NCI-H526 treated with DMSO at 0.1 percent for 48 hours (cell line): ENCODE results near the gene ZNF506.
A peak's percentile ranks its signal among the peaks of the same experiment; 100 is the strongest.
"Not testable (repeated sequence)": the region's sequence is repeated elsewhere in the genome, so short reads cannot be mapped to it uniquely, and the experiment has no call there.

ENCODE experiments used
- DNase-seq: peaks from one replicate; lab custom pipeline; 2025; lab: John Stamatoyannopoulos, UW

ZNF506 gene

DNA sequence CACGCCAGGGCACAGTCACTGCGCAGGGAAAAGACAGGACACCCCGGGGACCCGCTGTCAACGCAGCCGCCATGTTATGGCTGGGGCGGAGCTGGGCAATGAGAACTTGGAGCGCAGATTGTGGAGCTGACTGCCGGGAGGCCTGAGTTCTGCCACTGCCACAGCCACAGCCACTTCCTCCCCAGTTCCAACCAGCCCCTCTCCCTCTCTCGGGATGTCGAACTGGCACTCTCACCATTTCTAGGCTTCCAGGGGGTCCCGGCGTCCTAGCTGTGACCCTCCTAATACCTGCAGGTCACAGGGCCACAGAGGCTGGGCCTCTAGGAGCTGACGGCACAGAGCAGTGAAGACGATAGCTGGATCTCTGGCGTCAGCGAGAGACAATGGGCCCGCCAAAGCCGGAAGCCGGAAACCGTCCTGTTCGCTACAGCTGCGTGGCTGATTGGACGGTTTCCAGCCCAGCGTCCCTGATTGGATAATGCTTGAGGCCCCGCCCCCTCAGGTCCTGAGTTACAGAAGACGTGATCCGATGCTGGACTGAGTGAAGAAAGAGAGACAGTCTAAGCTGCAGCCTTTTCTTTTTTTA, at the start of gene ZNF506:
TSS of gene ZNF506 (minus strand) at position 385 of the 586 bp plus-strand sequence. CDS start at position 238, 147 bp downstream.
- DNase-seq: peak; percentile 57

DNA sequence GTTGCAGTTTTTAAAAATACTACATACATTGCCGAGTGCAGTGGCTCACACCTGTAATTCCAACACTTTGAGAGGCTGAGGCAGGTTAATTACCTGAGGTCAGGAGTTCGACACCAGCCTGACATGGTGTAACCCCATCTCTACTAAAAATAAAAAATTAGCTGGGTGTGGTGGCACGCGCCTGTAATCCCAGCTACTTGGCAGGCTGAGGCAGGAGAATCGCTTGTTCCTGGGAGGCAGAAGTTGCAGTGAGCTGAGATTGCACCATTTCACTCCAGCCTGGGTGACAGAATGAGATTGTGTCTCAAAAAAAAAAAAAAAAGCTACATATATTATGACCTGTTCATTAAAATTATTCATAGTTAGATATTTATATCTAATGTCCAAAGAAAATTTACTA, 48.5 kb upstream of the ZNF506 start:
- not testable (repeated sequence) for DNase-seq

DNA sequence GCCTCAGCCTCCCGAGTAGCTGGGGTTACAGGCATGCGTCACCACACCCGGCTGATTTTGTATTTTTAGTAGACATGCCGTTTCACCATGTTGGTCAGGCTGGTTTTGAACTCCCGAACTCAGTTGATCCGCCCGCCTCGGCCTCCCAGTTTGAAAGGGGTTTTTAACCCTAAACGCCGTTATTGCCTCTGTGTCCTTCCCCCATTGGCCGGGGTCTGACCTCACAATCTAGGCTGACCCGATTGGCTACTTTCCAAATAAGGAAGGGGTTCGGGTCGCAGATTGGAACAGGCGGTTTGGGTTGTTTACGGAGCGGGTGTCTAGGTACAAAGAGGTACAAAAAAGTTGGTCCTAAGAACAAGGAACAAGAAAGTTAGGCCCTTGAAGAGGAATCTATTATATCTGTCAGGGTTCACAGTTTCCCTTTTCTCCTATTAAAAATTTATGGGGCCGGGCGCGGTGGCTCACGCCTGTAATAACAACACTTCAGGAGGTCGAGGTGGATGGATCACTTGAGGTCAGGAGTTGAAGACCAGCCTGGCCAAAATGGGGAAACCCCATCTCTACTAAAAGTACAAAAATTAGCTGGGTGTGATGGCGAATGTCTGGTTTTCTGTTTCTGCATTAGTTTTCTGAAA, 45.2 kb upstream of the ZNF506 start:
- no peak for DNase-seq

DNA sequence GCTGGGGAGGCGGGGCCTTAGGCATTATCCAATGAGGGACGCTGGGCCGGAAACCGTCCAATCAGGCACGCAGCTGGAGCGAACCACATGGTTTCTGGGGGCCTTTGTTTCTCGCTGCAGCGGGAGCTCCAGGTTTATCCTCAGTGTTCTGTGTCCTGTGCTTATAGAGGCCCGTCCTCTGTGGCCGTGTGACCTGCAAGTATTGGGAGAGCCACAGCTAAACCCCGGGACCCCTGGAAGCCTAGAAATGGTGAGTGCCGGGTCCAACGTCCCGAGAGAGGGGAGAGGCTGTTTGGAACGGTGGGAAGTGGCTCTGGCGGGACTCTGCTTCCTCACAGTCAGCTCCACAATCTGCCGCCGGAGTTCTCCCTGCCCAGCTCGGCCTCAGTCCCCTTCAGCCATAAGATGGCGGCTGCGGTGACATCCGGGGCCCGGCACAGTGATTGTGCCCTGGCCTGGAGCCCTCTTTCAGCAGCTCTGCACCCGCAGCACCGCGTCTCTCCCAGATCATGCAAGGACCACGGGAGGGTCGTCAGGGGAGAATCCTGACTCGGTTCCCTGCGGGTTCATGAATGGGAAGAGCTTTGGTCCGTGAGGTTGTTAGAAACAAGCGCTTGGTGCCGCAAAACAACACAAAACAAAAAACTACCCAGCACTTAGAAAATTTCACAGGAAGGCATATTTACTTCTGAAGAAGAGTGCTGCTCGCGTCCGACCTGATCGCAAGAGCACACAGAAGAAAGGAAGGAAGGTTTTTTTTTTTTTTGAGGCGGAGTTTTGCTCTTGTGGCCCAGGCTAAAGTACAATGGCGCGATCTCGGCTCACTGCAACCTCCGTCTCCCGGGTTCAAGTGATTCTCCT, 44.4 kb upstream of the ZNF506 start, which contains the start of gene ZNF253:
TSS of gene ZNF253 (plus strand) at position 133 of the 861 bp plus-strand sequence. CDS start at position 248, 115 bp downstream.
- DNase-seq: peak; percentile 80

DNA sequence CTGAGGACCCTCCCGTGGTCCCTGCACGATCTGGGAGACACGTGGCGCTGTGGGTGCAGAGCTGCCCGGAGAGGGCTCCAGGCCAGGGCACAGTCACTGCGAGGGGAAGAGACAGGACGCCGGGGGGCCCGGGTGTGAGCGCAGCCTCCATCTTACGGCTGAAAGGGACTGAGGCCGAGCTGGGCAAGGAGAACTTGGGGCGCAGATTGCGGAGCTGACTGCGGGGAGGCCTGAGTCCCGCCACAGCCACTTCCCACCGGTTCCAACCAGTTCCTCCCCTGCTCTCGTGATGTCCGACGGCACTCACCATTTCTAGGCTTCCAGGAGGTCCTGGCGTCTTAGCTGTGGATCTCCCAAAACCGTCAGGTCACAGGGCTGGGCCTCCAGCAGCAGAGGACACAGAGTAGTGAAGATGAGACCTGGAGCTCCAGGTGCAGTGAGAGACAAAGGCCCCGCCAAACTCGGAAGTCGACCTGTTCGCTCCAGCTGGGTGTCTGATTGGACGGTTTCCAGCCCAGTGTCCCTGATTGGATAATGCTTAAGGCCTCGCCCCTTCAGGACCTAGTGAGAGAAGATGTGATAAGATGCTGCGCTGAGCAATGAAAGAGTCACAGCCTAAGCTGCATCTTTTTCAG, 39.3 kb upstream of the ZNF506 start:
- no peak for DNase-seq

DNA sequence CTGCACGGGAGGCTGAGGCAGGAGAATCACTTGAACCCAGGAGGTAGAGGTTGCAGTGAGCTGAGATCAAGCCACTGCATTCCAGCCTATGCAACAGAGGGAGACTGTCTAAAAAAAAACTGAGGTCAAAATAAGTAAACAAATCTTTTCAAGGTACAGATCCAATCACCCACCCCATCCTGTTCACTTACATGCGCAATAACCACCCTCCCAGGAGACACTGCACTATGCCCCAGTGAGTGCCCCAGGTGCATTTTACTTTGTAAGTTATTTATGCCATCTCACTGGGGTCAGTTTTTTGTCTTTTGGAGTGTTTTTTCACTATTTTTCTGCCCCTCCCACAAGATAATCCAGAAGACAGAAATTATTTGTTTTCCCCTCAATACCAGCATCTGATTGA, 37.2 kb upstream of the ZNF506 start:
- no peak for DNase-seq

DNA sequence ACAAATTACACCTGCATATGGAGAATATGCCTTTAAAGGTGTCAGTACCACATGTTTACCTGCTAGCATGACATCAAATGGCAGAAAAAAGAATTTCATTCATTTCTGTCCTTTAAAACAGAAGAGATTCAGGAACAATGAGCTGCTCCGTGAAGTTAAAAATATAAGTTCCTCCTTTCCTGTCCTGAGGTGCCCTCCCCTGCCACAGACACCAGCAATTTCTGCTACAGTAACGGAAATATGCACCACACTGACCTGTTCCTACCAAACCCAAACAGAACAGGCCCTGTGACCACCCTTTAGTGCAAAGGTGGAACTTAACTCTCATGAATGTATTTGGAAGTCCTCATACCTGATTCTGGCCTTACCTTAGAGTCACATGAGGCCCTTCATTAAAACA, 30.2 kb upstream of the ZNF506 start:
- not testable (repeated sequence) for DNase-seq

DNA sequence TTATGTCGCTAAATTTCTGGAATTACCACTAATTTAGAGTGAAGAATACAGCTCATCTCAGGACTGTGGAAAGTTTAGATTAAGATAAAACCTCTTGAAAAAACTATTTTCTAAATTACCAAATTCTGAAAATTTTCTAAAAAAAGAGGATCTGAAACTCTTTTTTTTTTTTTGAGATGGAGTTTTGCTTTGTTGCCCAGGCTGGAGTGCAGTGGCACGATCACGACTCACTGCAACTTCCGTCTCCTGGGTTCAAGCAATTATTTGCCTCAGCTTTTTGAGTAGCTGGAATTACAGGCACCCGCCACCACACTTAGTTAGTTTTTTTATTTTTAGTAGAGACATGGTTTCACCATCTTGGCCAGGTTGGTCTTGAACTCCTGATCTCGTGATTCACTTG, 27.5 kb upstream of the ZNF506 start:
- no peak for DNase-seq

DNA sequence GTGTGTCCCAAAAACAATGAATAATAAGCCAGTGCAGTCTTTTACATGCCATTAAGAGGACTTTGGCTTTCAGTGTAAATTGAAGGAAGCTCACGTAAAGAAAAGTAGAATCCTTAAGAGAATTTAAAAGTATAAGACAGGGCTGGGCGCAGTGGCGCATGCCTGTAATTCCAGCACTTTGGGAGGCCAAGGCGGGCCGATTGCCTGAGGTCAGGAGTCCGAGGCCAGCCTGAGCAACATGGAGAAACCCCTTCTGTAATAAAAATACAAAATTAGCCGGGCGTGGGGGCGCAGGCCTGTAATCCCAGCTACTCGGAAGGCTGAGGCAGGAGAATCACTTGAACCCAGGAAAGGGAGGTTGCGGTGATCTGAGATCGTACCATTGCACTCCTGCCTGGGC, 26.2 kb upstream of the ZNF506 start:
- no peak for DNase-seq

DNA sequence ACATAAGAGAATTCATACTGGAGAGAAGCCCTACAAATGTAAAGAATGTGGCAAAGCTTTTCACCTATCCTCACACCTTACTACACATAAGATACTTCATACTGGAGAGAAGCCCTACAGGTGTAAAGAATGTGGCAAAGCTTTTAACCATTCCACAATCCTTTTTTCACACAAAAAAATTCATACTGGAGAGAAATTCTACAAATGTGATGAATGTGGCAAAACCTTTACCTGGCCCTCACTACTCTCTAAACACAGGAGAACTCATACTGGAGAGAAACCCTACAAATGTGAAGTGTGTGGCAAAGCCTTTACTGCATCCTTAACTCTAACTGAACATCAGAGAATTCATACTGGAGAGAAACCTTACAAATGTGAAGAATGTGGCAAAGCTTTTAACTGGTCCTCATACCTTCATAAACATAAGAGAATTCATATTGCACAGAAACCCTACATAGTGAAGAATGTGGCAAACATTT, 14.0 kb upstream of the ZNF506 start:
- DNase-seq: no peak

DNA sequence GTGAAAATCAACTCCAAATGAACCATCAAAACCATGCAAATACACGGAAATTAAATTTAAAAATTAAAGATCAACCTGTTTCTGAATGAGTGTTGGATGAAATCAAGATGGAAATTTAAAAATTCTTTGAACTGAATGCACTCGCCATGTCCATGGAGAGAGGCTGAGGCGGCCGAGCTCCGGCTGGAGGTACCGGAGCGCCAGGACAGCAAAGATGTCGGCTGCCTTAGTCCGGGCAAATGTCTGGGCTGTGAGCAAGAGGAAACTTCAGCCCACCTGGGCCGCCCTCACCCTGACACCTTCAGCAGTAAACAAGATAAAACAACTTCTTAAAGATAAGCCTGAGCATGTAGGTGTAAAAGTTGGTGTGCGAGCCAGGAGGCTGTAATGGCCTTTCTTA, 5.3 kb upstream of the ZNF506 start:
- no peak for DNase-seq

DNA sequence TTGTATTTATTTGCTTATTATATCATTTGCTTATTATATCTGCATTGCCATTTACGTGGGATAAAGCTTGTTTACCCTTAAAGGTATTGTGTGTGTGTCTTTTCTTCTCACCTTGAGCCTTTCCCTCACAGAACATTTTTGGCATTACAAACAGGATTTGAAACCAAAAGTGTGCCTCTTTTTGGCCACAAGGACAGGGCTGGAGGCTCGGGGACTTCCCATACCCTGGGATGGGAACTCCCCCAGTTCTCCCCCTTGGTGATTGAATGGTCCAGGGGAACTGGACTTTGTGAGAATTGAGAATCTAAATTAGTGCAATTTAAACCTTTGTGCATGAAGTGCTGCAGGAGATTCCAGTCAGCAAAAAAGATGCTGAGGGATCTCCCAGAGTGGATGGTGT, 2.4 kb upstream of the ZNF506 start:
- no peak for DNase-seq

DNA sequence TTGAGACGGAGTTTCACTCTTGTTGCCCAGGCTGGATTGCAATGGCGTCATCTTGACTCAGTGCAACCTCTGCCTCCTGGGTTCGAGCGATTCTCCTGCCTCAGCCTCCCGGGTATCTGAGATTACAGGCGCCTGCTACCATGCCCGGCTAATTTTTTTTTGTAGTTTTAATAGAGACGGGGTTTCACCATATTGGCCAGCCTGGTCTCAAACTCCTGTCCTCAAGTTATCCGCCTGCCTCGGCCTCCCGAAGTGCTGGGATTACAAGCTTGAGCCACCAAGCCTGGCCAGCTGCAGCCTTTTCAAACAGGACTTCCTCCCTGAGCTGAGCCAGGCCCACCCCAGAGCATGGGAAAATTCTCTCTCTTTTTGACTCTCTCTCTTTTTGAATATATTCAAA, 426 bp upstream of the ZNF506 start:
- not testable (repeated sequence) for DNase-seq

DNA sequence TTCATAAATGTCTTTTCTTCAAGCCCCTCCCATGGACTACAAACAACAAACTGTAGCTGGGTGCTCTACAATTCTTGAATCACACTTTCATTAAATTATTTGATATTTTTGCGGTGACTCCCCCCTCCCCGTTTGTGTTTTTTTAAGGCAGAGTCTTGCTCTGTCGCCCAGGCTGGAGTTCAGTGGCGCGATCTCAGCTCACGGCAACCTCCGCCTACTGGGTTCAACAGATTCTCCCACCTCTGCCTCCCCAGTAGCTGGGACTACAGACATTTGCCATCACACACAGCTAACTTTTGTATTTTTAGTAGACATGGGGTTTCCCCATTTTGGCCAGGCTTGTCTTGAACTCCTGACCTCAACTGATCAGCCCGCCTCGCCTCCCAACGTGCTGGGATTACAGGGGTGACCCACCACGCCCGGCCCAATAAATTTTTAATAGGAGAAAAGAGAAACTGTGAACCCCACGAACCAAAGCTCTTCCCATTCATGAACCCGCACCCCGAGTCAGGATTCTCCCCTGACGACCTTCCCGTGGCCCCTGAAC, 703 bp downstream of the ZNF506 start:
- DNase-seq: no peak

DNA sequence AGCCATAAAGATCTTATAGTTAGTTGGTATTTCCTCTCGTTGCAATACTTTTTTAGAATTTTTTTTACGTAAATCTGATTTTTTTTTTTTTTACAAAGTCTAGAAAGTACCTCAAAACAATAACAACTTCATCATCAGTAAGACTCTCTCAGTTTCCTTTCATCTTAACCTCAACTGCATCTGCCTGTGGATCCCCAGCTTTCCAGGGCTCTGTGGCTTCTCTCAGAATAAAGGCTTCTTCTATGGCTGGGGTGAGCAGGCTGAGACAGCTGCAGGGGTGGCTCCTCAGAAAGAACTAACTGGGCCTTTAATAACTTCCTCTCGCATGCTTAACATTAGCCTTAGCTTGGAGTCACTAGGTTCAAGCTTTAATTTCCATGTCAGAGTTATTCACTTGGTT, 4.2 kb downstream of the ZNF506 start:
- DNase-seq: no peak

DNA sequence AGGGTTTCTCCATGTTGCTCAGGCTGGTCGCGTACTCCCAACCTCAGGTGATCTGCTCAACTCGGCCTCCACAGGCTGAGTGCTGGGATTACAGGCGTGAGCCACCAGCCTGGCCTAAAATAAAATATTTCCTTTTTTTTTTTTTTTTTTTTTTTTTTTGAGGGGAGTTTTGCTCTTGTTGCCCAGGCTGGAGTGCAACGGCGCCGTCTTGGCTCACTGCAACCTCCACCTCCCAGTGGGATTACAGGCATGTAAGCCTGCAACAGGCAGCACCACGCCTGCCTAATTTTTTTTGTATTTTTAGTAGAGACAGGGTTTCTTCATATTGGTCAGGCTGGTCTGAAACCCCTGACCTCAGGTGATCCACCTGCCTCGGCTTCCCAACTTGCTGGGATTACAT, 4.9 kb downstream of the ZNF506 start:
- DNase-seq: no peak

DNA sequence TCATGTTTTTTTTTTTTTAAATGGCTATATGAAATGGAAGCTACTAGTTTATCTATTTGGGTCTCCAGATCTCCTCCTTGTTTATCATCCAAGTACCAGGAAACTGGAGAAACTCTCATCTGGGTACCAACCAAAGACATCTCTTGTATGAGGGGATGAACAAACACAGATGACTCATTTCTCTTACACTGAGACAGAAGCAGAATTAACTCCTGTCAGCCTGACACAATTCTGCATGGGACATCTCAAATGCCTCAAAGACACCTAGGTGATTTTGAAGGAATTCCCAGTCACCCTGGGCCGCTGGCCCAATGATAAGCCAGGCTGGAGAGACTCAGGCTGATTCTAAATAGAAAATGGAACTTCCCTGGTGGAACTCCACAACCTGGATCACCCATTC, 9.6 kb downstream of the ZNF506 start:
- DNase-seq: not testable (repeated sequence)

DNA sequence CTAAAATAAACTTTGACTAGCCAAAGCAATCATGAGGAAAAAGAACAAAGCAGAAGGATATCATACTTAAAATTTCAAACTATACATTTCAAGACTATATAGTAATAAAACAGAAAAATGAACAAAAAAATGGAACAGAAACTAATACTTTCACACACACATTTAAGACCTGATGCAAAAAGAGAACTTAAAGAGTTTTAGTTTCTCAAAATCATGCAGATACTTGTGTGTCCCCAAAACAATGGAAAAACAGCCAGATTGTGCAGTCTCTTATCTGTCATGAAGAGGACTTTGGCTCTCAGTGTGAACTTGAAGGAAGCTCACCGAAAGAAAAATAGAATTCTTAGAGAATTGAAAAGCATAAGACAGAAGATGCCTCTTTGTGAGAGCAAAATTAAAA, 16.1 kb downstream of the ZNF506 start:
- no peak for DNase-seq

DNA sequence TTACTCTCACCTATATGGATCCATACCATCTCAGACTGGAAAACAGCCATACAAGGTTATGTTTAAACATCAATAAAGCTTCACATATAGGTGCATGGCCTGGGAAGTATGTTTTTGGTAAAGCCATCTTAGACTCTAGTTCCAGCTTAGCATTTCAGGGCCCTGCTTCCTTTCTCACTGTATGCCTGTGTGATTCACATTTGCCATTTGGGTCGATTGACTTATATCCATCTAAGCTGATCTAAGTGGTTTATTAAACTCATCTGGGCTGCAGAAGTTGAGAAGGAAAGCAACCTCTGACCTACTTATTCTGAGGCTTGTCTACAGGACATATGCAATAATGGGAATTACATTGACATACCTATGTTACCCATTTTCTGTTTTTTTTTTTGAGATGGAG, 33.5 kb downstream of the ZNF506 start:
- DNase-seq: no peak

DNA sequence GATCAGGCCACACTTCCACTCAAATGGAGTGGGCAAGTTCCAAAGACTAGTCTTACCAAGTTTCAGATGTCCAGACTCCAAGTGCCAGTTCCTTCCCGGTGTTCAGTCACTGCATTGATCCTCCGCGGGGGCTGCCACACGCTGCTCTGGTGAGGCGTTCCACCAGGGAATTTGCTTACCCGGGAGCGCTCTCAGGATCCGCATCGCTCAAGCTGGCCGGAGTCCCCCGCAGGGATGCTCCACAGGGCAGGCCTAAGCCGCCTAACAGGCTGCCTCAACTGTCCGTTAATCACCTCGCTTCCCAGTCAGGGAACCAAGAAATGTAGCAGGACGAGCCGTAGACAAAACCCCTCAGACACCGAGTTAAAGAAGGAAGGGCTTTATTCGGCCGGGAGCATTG, 36.1 kb downstream of the ZNF506 start:
- not testable (repeated sequence) for DNase-seq

DNA sequence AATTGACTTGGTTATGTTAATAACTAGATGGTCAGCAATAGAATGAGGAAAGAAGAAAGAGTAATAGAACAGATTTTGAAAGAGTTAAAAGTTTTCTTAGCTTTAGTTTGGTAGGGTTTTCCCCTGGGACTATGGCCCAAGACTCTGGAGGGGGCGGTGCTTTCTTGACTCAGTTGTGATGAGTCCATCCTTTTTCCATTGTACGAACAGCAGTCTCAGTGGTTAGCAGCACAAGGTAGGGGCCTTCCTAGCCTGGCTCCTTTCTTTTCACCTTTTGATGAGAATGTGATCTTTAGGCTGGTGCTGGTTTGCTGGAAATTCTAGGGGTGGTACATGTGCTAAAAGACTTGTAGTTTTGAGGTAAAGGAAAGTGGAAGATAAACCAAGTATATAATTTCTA, 38.8 kb downstream of the ZNF506 start:
- DNase-seq: no peak

DNA sequence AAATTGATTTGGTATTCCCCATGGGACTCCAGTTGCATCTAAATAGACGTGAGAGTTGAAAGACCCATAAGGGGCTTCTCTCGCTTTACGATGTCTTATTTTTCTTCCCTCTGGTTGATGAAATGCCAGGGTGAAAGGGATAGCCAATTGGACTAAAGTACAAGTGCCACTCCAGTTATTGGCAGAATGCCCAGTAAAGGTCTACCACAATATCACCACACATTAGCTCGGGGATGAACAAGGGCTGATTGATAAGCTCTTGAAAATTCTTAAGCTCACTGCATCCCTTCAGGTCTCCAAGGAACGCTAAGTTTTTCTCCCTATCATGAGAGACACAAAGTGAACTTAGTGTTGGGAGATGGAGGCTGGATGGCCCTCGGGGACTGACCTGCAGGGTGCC, 39.8 kb downstream of the ZNF506 start:
- DNase-seq: not testable (repeated sequence)
